B cell (primary cell): Measurements from ENCODE around the gene COA8. TPM values are rescaled to one million over a fixed set of nuclear protein-coding genes. Genes with fewer than 3 reads are reported as not detected.

Source experiments
- ATAC-seq: fragments of 200-7000 bp; cut with Tn5 transposase; one replicate; pipeline ENCODE4 v1.10.0; 2021; ENCODE audit warnings: low read depth, mild to moderate bottlenecking, moderate number of reproducible peaks, moderate library complexity
- CTCF ChIA-PET: fragments of 350-600 bp; sonication (Branson Sonifier 250); formaldehyde crosslinking; loops from one replicate; lab custom pipeline; 2021; ENCODE audit warnings: antibody characterized with exemption, inconsistent platforms; lab: Charles Lee
- POLR2A ChIA-PET: fragments of 350-600 bp; sonication (Branson Sonifier 250); formaldehyde crosslinking; loops from one replicate; lab custom pipeline; 2021; ENCODE audit warnings: antibody characterized with exemption; lab: Charles Lee
- DNase-seq: peaks from one replicate; pipeline ENCODE4 v3.0.0; 2013
- H2AFZ ChIP-seq: 2 replicates; pipeline ENCODE4 v1.6.1; 2012; ENCODE audit warnings: mild to moderate bottlenecking, low read depth, low read length; ENCODE audit not compliant: insufficient read depth, poor library complexity, severe bottlenecking
- H3K27ac ChIP-seq, 2 donors: 1 replicate in 1 of 2; 2 replicates in 1 of 2; pipeline ENCODE4 v1.5.1; 2012 to 2013; ENCODE audit warnings: low read length in 2 of 2, mild to moderate bottlenecking in 2 of 2, moderate library complexity in 1 of 2
- H3K27me3 ChIP-seq, 4 experiments: fragments of 200-600 bp in 1 of 4; sonication (generic) in 1 of 4; replicated peaks in 1 of 4; 1 replicate in 2 of 4; 2 replicates in 2 of 4; pipeline versions ENCODE4 v1.6.1 to v1.7.0; 2013 to 2016; ENCODE audit warnings: low read length in 3 of 4, mild to moderate bottlenecking in 2 of 4, mixed read lengths in 1 of 4, moderate library complexity in 1 of 4; ENCODE audit not compliant: insufficient read depth in 4 of 4, control insufficient read depth in 3 of 4; ENCODE audit errors: control extremely low read depth in 1 of 4
- H3K36me3 ChIP-seq, 2 experiments: replicated peaks in 1 of 2; 1 replicate in 1 of 2; 2 replicates in 1 of 2; pipeline versions ENCODE4 v1.6.1 to v1.7.1; 2013; ENCODE audit warnings: low read length in 1 of 2; ENCODE audit not compliant: insufficient read depth in 2 of 2, control insufficient read depth in 1 of 2; ENCODE audit errors: control extremely low read depth in 1 of 2, extremely low read depth in 1 of 2
- H3K4me1 ChIP-seq, 2 donors: fragments of 200-600 bp in 1 of 2; sonication (generic) in 1 of 2; 1 replicate in 1 of 2; 2 replicates in 1 of 2; pipeline versions ENCODE4 v1.5.1 to v1.6.1; 2013 to 2017; ENCODE audit warnings: low read length in 2 of 2; ENCODE audit not compliant: control insufficient read depth in 2 of 2, insufficient read depth in 2 of 2
- H3K4me2 ChIP-seq: replicated peaks from 2 replicates; pipeline ENCODE3; 2012; ENCODE audit warnings: mild to moderate bottlenecking, low read depth, low read length; ENCODE audit not compliant: poor library complexity, severe bottlenecking
- H3K4me3 ChIP-seq, 5 experiments: fragments of 200-600 bp in 1 of 5; sonication (generic) in 1 of 5; 1 replicate in 3 of 5; 2 replicates in 2 of 5; pipeline versions ENCODE4 v1.5.1 to v1.7.0; 2011 to 2016; ENCODE audit warnings: low read length in 4 of 5, mild to moderate bottlenecking in 4 of 5, low read depth in 2 of 5, control low read depth in 1 of 5, moderate library complexity in 1 of 5; ENCODE audit not compliant: insufficient read depth in 1 of 5; ENCODE audit errors: control extremely low read depth in 1 of 5, extremely low read depth in 1 of 5
- H3K79me2 ChIP-seq: fragments of 200-600 bp; sonication (generic); one replicate; pipeline ENCODE4 v1.6.0; 2016; ENCODE audit warnings: low read length; ENCODE audit not compliant: control insufficient read depth, insufficient read depth
- H3K9ac ChIP-seq: fragments of 200-600 bp; sonication (generic); 2 replicates; pipeline ENCODE4 v1.6.1; 2017; ENCODE audit warnings: mild to moderate bottlenecking, low read length, moderate library complexity
- H3K9me3 ChIP-seq, 3 donors: one replicate each; pipeline versions ENCODE4 v1.6.1 to v1.7.1; 2013; ENCODE audit warnings: low read length in 2 of 3; ENCODE audit not compliant: control insufficient read depth in 2 of 3, insufficient read depth in 1 of 3; ENCODE audit errors: control extremely low read depth in 1 of 3
- H4K20me1 ChIP-seq: 2 replicates; pipeline ENCODE4 v1.6.0; 2012; ENCODE audit warnings: mild to moderate bottlenecking, low read length; ENCODE audit not compliant: insufficient read depth, control insufficient read depth, poor library complexity, severe bottlenecking
- H3K27ac Mint-ChIP-seq: one replicate; pipeline ENCODE4 v1.8.0; 2021; ENCODE audit warnings: mixed read lengths
- H3K27me3 Mint-ChIP-seq: one replicate; pipeline ENCODE4 v1.8.0; 2021; ENCODE audit warnings: mixed read lengths
- H3K4me1 Mint-ChIP-seq: one replicate; pipeline ENCODE4 v1.8.0; 2021; ENCODE audit warnings: mixed read lengths
- H3K4me3 Mint-ChIP-seq: one replicate; pipeline ENCODE4 v1.8.0; 2021; ENCODE audit warnings: mixed read lengths
- H3K9me3 Mint-ChIP-seq: one replicate; pipeline ENCODE4 v1.8.0; 2022; ENCODE audit warnings: mixed read lengths; ENCODE audit not compliant: insufficient read depth
- CTCF ChIP-seq: fragments of 200-600 bp; IDR thresholded peaks from one replicate; pipeline ENCODE4 v1.8.0; 2022; ENCODE audit warnings: antibody characterized with exemption, mild to moderate bottlenecking
- EZH2 ChIP-seq: IDR thresholded peaks from 2 replicates; pipeline ENCODE4 v1.6.1; 2012; ENCODE audit warnings: borderline replicate concordance, low read depth, mild to moderate bottlenecking, moderate library complexity, low read length; ENCODE audit not compliant: insufficient read depth, poor library complexity, severe bottlenecking
- WGBS: methylation state at CpG from one replicate; pipeline ENCODE4 v1.1.5; 2013; ENCODE audit warnings: missing lambda C conversion rate; ENCODE audit not compliant: insufficient coverage; 5-methylcytosine and 5-hydroxymethylcytosine counted together
- intact Hi-C: fragments of 100-400 bp; cut with micrococcal nuclease; formaldehyde crosslinking; loops from one replicate; pipeline ENCODE4 v1.10.0; 2022
- polyA plus RNA-seq: library from polyadenylated mRNA; depleted of rRNA; stranded (reverse); fragments of >200 nt; gene quantifications from 2 replicates; pipeline ENCODE4 v1.2.3, GENCODE V29; 2012
- total RNA-seq, 2 donors: library from RNA; stranded (reverse); fragments of 120-200 nt in 1 of 2; gene quantifications; 1 replicate in 1 of 2; 2 replicates in 1 of 2; pipeline versions ENCODE4 v1.2.3 to v1.2.4, GENCODE V29; 2013 to 2022

The COA8 gene
- total and polyA plus RNA-seq, 2 donors (not counting 1 experiment from before 2014, with no cell fraction given): 7.5 to 24.9 TPM

GRCh38 chr14:103545915-103546651, 16.7 kb upstream of the COA8 start:
- Mint-ChIP-seq H3K9me3 (no peaks in the 10 kb centered on the region), H3K4me1 (peaks cover 4% of the 10 kb centered on the region), H3K27me3 (no peaks in the 10 kb centered on the region), H3K27ac (no peak overlapping the region), H3K4me3 (no peak overlapping the region)
- H2AFZ ChIP-seq: no peak overlapping the region
- H3K4me2 ChIP-seq: no peak overlapping the region
- intact Hi-C loops: loop anchor here (1.0 to 5.0 kb wide), 2 partner anchors 46 to 469 kb away; no protein-coding TSS in a partner anchor
- no peak for TF ChIP-seq EZH2
- no peak for TF ChIP-seq CTCF
- ChIA-PET CTCF (interaction anchor here (0.7 to 9.3 kb wide), 6 partner anchors 9 to 47 kb away, joined by 3 to 128 read pairs (median 18); partner anchors contain the start of gene TRMT61A), POLR2A (no interaction called here)
- H3K36me3 ChIP-seq: no peaks in the 10 kb centered on the region
- no peak overlapping the region for H3K4me3 ChIP-seq
- ATAC-seq (no peak), DNase-seq (no peak)
- H3K27me3 ChIP-seq: peaks cover 0 to 22% (median 2%) of the 10 kb centered on the region in 4 experiments
- H3K27ac ChIP-seq: no peak overlapping the region
- WGBS: 85% methylated on average over 27 of the region's 27 CpGs
- no peaks in the 10 kb centered on the region for H3K9me3 ChIP-seq
- peaks cover 22% of the 10 kb centered on the region for H3K79me2 ChIP-seq
- H4K20me1 ChIP-seq: peaks cover 29% of the 10 kb centered on the region
- H3K9ac ChIP-seq: no peak overlapping the region
- peaks cover 0 to 6% of the 10 kb centered on the region in 2 donors for H3K4me1 ChIP-seq
